A673 (cell line): ENCODE measurements around the gene PCP4. TPM values are rescaled to one million over a fixed set of nuclear protein-coding genes. Genes with fewer than 3 reads are reported as not detected.

Source experiments
- BruUV-seq: library from RNA; stranded (reverse); fragments of 400-500 nt; replicated peaks from 2 replicates; lab custom pipeline; 2021; lab: Mats Ljungman, UMichigan
- CTCF ChIA-PET: fragments of 300-600 bp; sonication (Branson Sonifier 250); formaldehyde crosslinking; loops from one replicate; lab custom pipeline; 2022; ENCODE audit warnings: antibody characterized with exemption; lab: Charles Lee
- POLR2A ChIA-PET: fragments of 300-600 bp; sonication (Branson Sonifier 250); formaldehyde crosslinking; loops from one replicate; lab custom pipeline; 2022; ENCODE audit warnings: antibody characterized with exemption; ENCODE audit not compliant: low non-redundant PET; lab: Charles Lee
- DNase-seq: peaks from one replicate; pipeline ENCODE4 v3.0.0-alpha.2; 2015; ENCODE audit warnings: low spot score
- H3K27ac ChIP-seq: fragments of 200-600 bp; sonication (generic); 2 replicates; pipeline ENCODE4 v1.5.1; 2016; ENCODE audit warnings: mixed run types, low read depth, mild to moderate bottlenecking, mixed read lengths, antibody characterized with exemption, low read length; ENCODE audit not compliant: poor library complexity, severe bottlenecking
- H3K27me3 ChIP-seq: fragments of 200-600 bp; sonication (generic); replicated peaks from 2 replicates; pipeline ENCODE4 v1.6.1; 2017; ENCODE audit warnings: mixed run types, low read depth, mild to moderate bottlenecking, mixed read lengths, antibody characterized with exemption, low read length; ENCODE audit not compliant: insufficient read depth, poor library complexity
- H3K36me3 ChIP-seq: fragments of 200-600 bp; sonication (generic); 2 replicates; pipeline ENCODE4 v1.6.1; 2016; ENCODE audit warnings: mixed run types, mild to moderate bottlenecking, mixed read lengths, antibody characterized with exemption, low read length; ENCODE audit not compliant: insufficient read depth, poor library complexity, severe bottlenecking
- H3K4me1 ChIP-seq: fragments of 200-600 bp; sonication (generic); 2 replicates; pipeline ENCODE4 v1.6.1; 2017; ENCODE audit warnings: mixed run types, mild to moderate bottlenecking, mixed read lengths, antibody characterized with exemption, low read length; ENCODE audit not compliant: insufficient read depth, poor library complexity, severe bottlenecking
- H3K4me3 ChIP-seq: fragments of 200-600 bp; sonication (generic); 2 replicates; pipeline ENCODE4 v1.5.1; 2016; ENCODE audit warnings: low read depth, mixed run types, mild to moderate bottlenecking, mixed read lengths, low read length; ENCODE audit not compliant: poor library complexity, severe bottlenecking
- H3K9me3 ChIP-seq: fragments of 200-600 bp; sonication (generic); 2 replicates; pipeline ENCODE4 v1.6.1; 2016; ENCODE audit warnings: mixed run types, low read depth, mild to moderate bottlenecking, mixed read lengths, antibody characterized with exemption, low read length; ENCODE audit not compliant: poor library complexity, severe bottlenecking
- EZH2 ChIP-seq: fragments of 200-600 bp; sonication (generic); IDR thresholded peaks from 2 replicates; pipeline ENCODE4 v1.6.1; 2017; ENCODE audit warnings: borderline replicate concordance, low read depth, mild to moderate bottlenecking, mixed read lengths, antibody characterized with exemption, low read length; ENCODE audit not compliant: poor library complexity, severe bottlenecking
- intact Hi-C: fragments of 100-400 bp; cut with micrococcal nuclease; formaldehyde crosslinking; loops from one replicate; pipeline ENCODE4 v1.10.0; 2022; ENCODE audit not compliant: unreplicated experiment
- total RNA-seq: library from RNA; stranded (reverse); gene quantifications from 2 replicates; pipeline ENCODE4 v1.2.3, GENCODE V29; 2021
- TF ChIP-seq, protein P1 (sequence below): fragments of 300-800, 200-600 bp; sonication (generic); conservative IDR thresholded peaks from 2 replicates; pipeline ENCODE4 v1.5.1; 2017; ENCODE audit warnings: low read depth, mild to moderate bottlenecking, antibody characterized with exemption, low read length, moderate library complexity, mixed read lengths

Gene PCP4
- total RNA-seq, 1 experiment from 2014 or later: not detected

DNA sequence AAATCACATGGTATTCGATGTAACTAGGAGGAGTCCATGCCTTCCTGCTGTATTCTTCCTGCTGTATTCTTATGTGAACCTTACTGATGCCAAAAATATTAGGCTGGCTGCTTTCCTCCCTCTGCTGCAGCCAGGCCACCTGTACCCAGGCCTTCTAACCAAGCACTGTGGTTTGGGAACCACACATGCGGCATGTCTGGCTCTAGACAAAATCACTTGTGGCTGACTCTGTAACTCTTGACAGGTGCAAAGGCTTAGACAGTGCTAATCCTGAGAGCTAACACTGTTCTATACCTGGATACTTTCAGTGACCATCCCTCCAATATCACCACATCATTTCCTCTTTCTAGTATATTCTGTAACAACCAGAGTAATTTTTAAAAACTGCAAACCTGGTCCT, 67.7 kb downstream of the PCP4 start:
- H3K9me3 ChIP-seq: no peaks in the 10 kb centered on the region
- H3K4me3 ChIP-seq: no peak overlapping the region
- intact Hi-C loops: no loop called here
- no peaks in the 10 kb centered on the region for H3K4me1 ChIP-seq
- H3K27me3 ChIP-seq: no peaks in the 10 kb centered on the region
- no peak for DNase-seq
- no peak for TF ChIP-seq EZH2
- TF ChIP-seq, protein P1, sequence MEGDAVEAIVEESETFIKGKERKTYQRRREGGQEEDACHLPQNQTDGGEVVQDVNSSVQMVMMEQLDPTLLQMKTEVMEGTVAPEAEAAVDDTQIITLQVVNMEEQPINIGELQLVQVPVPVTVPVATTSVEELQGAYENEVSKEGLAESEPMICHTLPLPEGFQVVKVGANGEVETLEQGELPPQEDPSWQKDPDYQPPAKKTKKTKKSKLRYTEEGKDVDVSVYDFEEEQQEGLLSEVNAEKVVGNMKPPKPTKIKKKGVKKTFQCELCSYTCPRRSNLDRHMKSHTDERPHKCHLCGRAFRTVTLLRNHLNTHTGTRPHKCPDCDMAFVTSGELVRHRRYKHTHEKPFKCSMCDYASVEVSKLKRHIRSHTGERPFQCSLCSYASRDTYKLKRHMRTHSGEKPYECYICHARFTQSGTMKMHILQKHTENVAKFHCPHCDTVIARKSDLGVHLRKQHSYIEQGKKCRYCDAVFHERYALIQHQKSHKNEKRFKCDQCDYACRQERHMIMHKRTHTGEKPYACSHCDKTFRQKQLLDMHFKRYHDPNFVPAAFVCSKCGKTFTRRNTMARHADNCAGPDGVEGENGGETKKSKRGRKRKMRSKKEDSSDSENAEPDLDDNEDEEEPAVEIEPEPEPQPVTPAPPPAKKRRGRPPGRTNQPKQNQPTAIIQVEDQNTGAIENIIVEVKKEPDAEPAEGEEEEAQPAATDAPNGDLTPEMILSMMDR: no peak
- POLR2A ChIA-PET: interaction anchor here (0.6 kb wide), 1 partner anchor 60 kb away, joined by 10 read pairs; no protein-coding TSS in a partner anchor
- no peaks in the 10 kb centered on the region for H3K36me3 ChIP-seq
- no TSS peak for BruUV-seq
- CTCF ChIA-PET: no interaction called here
- no peak overlapping the region for H3K27ac ChIP-seq

DNA sequence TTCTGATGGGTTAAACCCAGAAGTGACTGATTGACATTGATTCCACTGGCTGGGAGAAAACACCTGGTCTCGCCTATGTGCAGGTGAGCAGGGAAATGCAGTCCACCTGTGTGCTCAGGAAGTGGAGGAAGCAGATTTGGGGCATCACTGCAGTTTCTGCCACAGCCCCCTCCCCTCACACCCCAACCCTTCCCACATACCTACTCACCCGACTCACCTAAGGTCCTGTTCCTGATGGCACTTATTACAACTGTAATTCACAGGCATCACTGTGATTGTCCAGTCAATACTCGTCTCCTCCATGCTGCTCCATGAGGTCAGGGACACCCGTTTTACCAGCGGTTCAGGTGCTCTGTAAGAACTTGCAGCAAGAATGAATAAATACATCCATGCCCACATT, 68.5 kb downstream of the PCP4 start:
- no peaks in the 10 kb centered on the region for H3K27me3 ChIP-seq
- no peaks in the 10 kb centered on the region for H3K4me1 ChIP-seq
- H3K36me3 ChIP-seq: no peaks in the 10 kb centered on the region
- BruUV-seq: no TSS peak
- H3K9me3 ChIP-seq: peaks cover 5% of the 10 kb centered on the region
- H3K4me3 ChIP-seq: no peak overlapping the region
- intact Hi-C loops: no loop called here
- TF ChIP-seq, protein P1: no peak
- TF ChIP-seq EZH2: no peak
- ChIA-PET CTCF (no interaction called here), POLR2A (no interaction called here)
- H3K27ac ChIP-seq: no peak overlapping the region
- no peak for DNase-seq

DNA sequence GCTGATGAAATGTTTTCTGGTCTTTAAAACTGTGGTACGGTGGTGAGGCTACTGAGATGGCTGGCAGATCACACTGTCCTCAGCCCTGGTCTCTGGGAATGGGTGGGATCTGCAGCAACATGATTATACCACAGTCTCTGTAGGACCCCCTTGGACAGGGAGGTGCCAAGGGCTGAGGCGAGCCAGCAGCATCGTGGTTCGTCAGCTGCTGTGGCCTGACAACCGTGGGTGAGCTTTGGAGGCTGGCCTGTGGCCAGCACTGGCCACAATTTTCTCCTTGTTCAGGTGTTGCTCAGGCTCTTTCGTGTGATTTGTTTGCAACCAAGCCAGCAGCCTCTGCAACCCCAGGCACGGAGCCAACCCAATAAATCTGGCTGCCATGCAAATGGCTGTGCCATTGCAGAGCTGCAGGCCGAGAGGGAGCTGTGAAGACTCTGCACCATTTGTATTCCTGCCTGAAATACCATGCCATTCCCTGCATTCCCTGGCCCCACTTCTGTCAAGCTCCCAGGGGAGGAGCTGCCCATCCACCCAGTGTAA, 70.9 kb downstream of the PCP4 start:
- CTCF ChIA-PET: no interaction called here
- peaks cover 14% of the 10 kb centered on the region for H3K9me3 ChIP-seq

More for the DNA sequence above, 70.9 kb downstream of the PCP4 start:
- no peak overlapping the region for H3K27ac ChIP-seq
- DNase-seq: no peak
- POLR2A ChIA-PET: no interaction called here
- H3K4me1 ChIP-seq: no peaks in the 10 kb centered on the region
- no TSS peak for BruUV-seq
- TF ChIP-seq, protein P1: no peak
- TF ChIP-seq EZH2: no peak
- intact Hi-C loops: no loop called here
- H3K36me3 ChIP-seq: no peaks in the 10 kb centered on the region
- no peaks in the 10 kb centered on the region for H3K27me3 ChIP-seq
- H3K4me3 ChIP-seq: no peak overlapping the region
